Measurements from ENCODE around the gene FBXO10.

DNA sequence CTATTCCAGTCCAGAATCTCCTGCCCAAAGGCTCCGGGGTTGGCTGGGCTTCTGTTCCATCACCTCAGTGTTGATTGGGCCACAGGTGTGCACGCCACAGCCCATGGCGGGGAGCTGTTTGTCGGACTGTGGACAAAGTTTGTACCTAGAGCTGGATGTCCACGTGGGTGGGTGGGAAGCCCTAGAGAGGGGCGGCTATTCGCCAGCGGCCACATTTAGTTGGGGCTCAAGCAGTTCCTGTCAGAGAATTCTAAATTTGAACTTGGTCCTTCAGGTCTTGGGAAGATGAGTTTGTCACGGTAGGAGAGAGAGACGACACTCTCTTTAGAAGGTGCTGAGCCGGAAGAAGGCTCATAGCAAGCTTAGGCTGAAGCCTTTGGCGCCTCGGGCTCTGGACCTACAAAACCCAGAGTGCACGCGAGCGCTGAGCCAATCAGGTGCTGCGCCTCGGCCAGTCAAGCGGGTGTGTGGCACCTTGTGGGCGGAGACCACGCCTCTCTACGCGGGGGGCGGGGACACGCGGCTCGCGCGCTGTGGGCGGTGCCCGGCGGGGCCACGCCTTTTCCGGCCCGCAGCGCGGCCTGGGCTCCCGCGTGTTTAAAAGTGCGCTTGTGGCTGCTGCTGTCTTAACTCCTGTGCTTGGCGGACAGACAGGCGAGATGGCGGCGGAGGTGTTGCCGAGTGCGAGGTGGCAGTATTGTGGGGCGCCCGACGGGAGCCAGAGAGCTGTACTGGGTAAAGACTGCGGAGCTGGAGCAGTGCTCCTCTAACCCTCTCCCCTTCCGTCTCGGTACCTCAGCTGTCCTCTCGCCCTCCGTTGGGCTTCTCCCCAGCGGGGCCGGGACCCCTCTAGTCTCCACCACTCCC, 90.6 kb downstream of the FBXO10 start, which contains the start of gene POLR1E:
- TF ChIP-seq, protein P1, sequence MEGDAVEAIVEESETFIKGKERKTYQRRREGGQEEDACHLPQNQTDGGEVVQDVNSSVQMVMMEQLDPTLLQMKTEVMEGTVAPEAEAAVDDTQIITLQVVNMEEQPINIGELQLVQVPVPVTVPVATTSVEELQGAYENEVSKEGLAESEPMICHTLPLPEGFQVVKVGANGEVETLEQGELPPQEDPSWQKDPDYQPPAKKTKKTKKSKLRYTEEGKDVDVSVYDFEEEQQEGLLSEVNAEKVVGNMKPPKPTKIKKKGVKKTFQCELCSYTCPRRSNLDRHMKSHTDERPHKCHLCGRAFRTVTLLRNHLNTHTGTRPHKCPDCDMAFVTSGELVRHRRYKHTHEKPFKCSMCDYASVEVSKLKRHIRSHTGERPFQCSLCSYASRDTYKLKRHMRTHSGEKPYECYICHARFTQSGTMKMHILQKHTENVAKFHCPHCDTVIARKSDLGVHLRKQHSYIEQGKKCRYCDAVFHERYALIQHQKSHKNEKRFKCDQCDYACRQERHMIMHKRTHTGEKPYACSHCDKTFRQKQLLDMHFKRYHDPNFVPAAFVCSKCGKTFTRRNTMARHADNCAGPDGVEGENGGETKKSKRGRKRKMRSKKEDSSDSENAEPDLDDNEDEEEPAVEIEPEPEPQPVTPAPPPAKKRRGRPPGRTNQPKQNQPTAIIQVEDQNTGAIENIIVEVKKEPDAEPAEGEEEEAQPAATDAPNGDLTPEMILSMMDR (conservative IDR thresholded peaks at IDR 0.05 in 1 of 2, IDR thresholded peaks at IDR 0.05 in 1 of 2; ENCODE audit: low read depth in 1 of 2, low read length in 2 of 2): no peak
- no peak for TF ChIP-seq EZH2 (IDR thresholded peaks at IDR 0.05; ENCODE audit: low read length, missing control alignments)

Measured in fibroblast of lung (primary cell).